ENCODE data around the gene NCBP3. TPM values are rescaled to one million over a fixed set of nuclear protein-coding genes. Genes with fewer than 3 reads are reported as not detected.

NCBP3 gene
- total RNA-seq: 10 to 100 TPM; 22.2 to 25.7 (median 24.3) TPM

DNA sequence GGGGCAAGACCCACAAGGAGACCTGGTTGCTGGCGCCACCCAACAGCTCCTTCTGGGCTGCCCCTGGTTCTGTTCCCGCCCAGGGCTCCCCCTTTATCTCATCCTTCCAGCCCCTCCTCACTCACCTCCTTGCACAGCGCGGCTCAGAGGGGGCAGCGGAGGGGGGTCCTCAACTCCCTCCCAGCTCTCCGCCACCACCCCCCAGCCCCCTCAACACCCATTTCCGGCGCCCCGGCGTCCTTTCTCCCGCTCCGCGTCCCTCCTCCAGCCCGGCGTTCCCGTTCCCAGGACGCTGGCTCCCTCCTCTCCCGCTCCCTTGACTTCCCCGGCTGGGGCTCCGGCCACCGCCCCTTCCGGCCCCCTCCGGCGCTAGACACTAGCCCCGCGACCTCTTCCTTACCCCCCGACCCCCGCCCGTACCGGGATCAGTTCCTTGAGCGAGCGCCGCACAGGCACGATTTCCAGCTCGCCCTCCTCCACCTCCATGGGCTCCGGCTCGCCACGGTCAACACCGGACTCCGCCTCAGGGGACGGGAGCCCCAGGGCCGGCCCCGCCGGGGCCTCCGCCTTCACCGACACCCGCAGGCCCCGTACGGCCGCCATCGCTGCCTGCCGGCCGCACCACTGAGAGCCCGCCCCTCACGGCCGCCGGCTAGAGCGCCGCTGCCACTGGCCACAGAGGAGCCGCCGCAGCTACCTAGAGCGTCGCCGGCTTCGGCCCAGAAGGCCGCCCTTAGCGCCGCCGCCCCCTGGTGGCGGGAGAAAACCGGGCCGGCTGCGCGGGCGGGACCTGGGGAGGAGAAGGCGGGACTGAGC lies at the start of gene NCBP3:
NCBP3 (minus strand) TSS at position 626 of the 816 bp plus-strand sequence; CDS start at position 603, 23 bp downstream.
- ATAC-seq: peak; percentile 99
- WGBS, 2 donors (ENCODE audit: low coverage in 1 of 2): 0 to 1% methylated on average over 1 to 26 of the region's 76 CpGs
- Histone ChIP-seq H3K27ac (peak within 1 kb of the TSS; percentile 83 to 97 (median 90)), H3K4me1 (peaks cover 0 to 28% (median 7%) of the 10 kb centered on the region in 3 donors), H3K36me3 (peaks cover 0 to 35% of the 10 kb centered on the region in 2 donors), H3K4me3 (peak within 1 kb of the TSS; percentile 84 to 98), H3K9me3 (no peaks in the 10 kb centered on the region), H3K27me3 (no peaks in the 10 kb centered on the region)
- TF ChIP-seq POLR2A (IDR thresholded peaks at IDR 0.05) (peak; percentile 90 to 94), EP300 (IDR thresholded peaks at IDR 0.05) (no peak), POLR2AphosphoS5 (IDR thresholded peaks at IDR 0.05) (peak; percentile 81)
- TF ChIP-seq, protein P1, sequence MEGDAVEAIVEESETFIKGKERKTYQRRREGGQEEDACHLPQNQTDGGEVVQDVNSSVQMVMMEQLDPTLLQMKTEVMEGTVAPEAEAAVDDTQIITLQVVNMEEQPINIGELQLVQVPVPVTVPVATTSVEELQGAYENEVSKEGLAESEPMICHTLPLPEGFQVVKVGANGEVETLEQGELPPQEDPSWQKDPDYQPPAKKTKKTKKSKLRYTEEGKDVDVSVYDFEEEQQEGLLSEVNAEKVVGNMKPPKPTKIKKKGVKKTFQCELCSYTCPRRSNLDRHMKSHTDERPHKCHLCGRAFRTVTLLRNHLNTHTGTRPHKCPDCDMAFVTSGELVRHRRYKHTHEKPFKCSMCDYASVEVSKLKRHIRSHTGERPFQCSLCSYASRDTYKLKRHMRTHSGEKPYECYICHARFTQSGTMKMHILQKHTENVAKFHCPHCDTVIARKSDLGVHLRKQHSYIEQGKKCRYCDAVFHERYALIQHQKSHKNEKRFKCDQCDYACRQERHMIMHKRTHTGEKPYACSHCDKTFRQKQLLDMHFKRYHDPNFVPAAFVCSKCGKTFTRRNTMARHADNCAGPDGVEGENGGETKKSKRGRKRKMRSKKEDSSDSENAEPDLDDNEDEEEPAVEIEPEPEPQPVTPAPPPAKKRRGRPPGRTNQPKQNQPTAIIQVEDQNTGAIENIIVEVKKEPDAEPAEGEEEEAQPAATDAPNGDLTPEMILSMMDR (IDR thresholded peaks at IDR 0.05): peak in 3 of 4 experiments; percentile 93 to 96 (median 96)

GRCh38 chr17:3895354-3895753 lies 49.3 kb upstream of the NCBP3 start:
- Histone ChIP-seq H3K36me3 (no peaks in the 10 kb centered on the region), H3K27ac (peak overlapping the region in 3 of 4 donors; percentile 48 to 90 (median 82)), H3K4me1 (peaks cover 0 to 60% (median 22%) of the 10 kb centered on the region in 3 donors), H3K27me3 (no peaks in the 10 kb centered on the region), H3K9me3 (no peaks in the 10 kb centered on the region), H3K4me3 (no peak overlapping the region)
- WGBS, 2 donors (ENCODE audit: low coverage in 1 of 2): 96 to 100% methylated on average over 3 of the region's 3 CpGs
- no peak for TF ChIP-seq EP300 (IDR thresholded peaks at IDR 0.05)
- TF ChIP-seq POLR2A (IDR thresholded peaks at IDR 0.05): no peak
- TF ChIP-seq, protein P1 (IDR thresholded peaks at IDR 0.05): no peak
- no peak for TF ChIP-seq POLR2AphosphoS5 (IDR thresholded peaks at IDR 0.05)
- ATAC-seq: no peak

- Histone ChIP-seq H3K4me3 (no peak overlapping the region), H3K9me3 (no peaks in the 10 kb centered on the region), H3K36me3 (no peaks in the 10 kb centered on the region), H3K27ac (peak overlapping the region in 3 of 4 donors; percentile 48 to 90 (median 82)), H3K4me1 (peaks cover 0 to 65% (median 26%) of the 10 kb centered on the region in 3 donors), H3K27me3 (no peaks in the 10 kb centered on the region)
- no peak for ATAC-seq
- TF ChIP-seq POLR2A (IDR thresholded peaks at IDR 0.05): no peak
- no peak for TF ChIP-seq POLR2AphosphoS5 (IDR thresholded peaks at IDR 0.05)
- TF ChIP-seq EP300 (IDR thresholded peaks at IDR 0.05): no peak
- TF ChIP-seq, protein P1 (IDR thresholded peaks at IDR 0.05): no peak
- 38 to 40% methylated on average over 1 to 2 of the region's 2 CpGs for WGBS, 2 donors (ENCODE audit: low coverage in 1 of 2)
These were observed 48.9 kb upstream of the NCBP3 start for GRCh38 chr17:3894911-3895343.

GRCh38 chr17:3894188-3894587 lies 48.1 kb upstream of the NCBP3 start:
- peak overlapping the region in 3 of 4 donors; percentile 82 to 91 (median 90) for H3K27ac ChIP-seq
- H3K4me1 ChIP-seq: peaks cover 0 to 72% (median 32%) of the 10 kb centered on the region in 3 donors
- H3K4me3 ChIP-seq: no peak overlapping the region
- 90% methylated on average over 2 of the region's 5 CpGs; no CpG with 5 or more reads in 1 of the 2 donors for WGBS, 2 donors (ENCODE audit: low coverage in 1 of 2)
- no peaks in the 10 kb centered on the region for H3K27me3 ChIP-seq
- no peaks in the 10 kb centered on the region for H3K36me3 ChIP-seq
- ATAC-seq: no peak
- no peaks in the 10 kb centered on the region for H3K9me3 ChIP-seq
- no peak for TF ChIP-seq EP300 (IDR thresholded peaks at IDR 0.05)
- no peak for TF ChIP-seq POLR2A (IDR thresholded peaks at IDR 0.05)
- TF ChIP-seq, protein P1 (IDR thresholded peaks at IDR 0.05): no peak
- TF ChIP-seq POLR2AphosphoS5 (IDR thresholded peaks at IDR 0.05): no peak

All from gastroesophageal sphincter (tissue), 4 donors.